Memory B cell (primary cell): ENCODE data around the gene TMEM74B.
A peak's percentile ranks its signal among the peaks of the same experiment; 100 is the strongest.

ENCODE experiments used
- ATAC-seq: fragments of 150-1000 bp; cut with Tn5 transposase; 2 replicates; pipeline ENCODE4 v1.10.0; 2021; ENCODE audit warnings: low read depth, mild to moderate bottlenecking, moderate library complexity
- DNase-seq, 2 donors: peaks; one replicate each; pipeline ENCODE4 v3.0.0; 2022; ENCODE audit warnings: low spot score in 2 of 2
- H3K27ac Mint-ChIP-seq: one replicate; pipeline ENCODE4 v1.8.0; 2022; ENCODE audit warnings: mild to moderate bottlenecking, moderate library complexity, mixed read lengths
- H3K27me3 Mint-ChIP-seq: one replicate; pipeline ENCODE4 v1.8.0; 2022; ENCODE audit warnings: mixed read lengths
- H3K36me3 Mint-ChIP-seq: one replicate; pipeline ENCODE4 v1.8.0; 2022; ENCODE audit warnings: mild to moderate bottlenecking, mixed read lengths
- H3K4me1 Mint-ChIP-seq: one replicate; pipeline ENCODE4 v1.8.0; 2022; ENCODE audit warnings: mixed read lengths
- H3K4me3 Mint-ChIP-seq: one replicate; pipeline ENCODE4 v1.8.0; 2022; ENCODE audit warnings: mild to moderate bottlenecking, moderate library complexity, mixed read lengths
- H3K9me3 Mint-ChIP-seq: one replicate; pipeline ENCODE4 v1.8.0; 2022; ENCODE audit warnings: mixed read lengths

The TMEM74B gene

GRCh38 chr20:1197801-1198200, 13.0 kb upstream of the TMEM74B start:
- peaks cover 3% of the 10 kb centered on the region for H3K9me3 Mint-ChIP-seq
- H3K4me3 Mint-ChIP-seq: no peak overlapping the region
- no peaks in the 10 kb centered on the region for H3K36me3 Mint-ChIP-seq
- no peak overlapping the region for H3K27ac Mint-ChIP-seq
- peaks cover 12% of the 10 kb centered on the region for H3K27me3 Mint-ChIP-seq
- H3K4me1 Mint-ChIP-seq: no peaks in the 10 kb centered on the region
- DNase-seq (no peak), ATAC-seq (no peak)

GRCh38 chr20:1196634-1197033, 11.9 kb upstream of the TMEM74B start:
- Mint-ChIP-seq H3K4me1 (no peaks in the 10 kb centered on the region), H3K27me3 (peaks cover 5% of the 10 kb centered on the region), H3K36me3 (no peaks in the 10 kb centered on the region), H3K9me3 (peaks cover 3% of the 10 kb centered on the region), H3K4me3 (no peak overlapping the region), H3K27ac (no peak overlapping the region)
- ATAC-seq (no peak), DNase-seq (no peak)

- no peak for DNase-seq
- H3K36me3 Mint-ChIP-seq: no peaks in the 10 kb centered on the region
- no peak overlapping the region for H3K4me3 Mint-ChIP-seq
Measured at GRCh38 chr20:1195226-1195625, 10.4 kb upstream of the TMEM74B start.

GRCh38 chr20:1191299-1191698, 6.5 kb upstream of the TMEM74B start:
- Mint-ChIP-seq H3K4me3 (no peak overlapping the region), H3K4me1 (no peaks in the 10 kb centered on the region), H3K36me3 (no peaks in the 10 kb centered on the region), H3K9me3 (peaks cover under 1% of the 10 kb centered on the region), H3K27me3 (peaks cover 10% of the 10 kb centered on the region), H3K27ac (no peak overlapping the region)
- ATAC-seq (no peak), DNase-seq (no peak)

More at GRCh38 chr20:1195226-1195625, 10.4 kb upstream of the TMEM74B start:
- H3K27ac Mint-ChIP-seq: no peak overlapping the region
- H3K27me3 Mint-ChIP-seq: peaks cover 4% of the 10 kb centered on the region
- no peaks in the 10 kb centered on the region for H3K4me1 Mint-ChIP-seq
- peaks cover 3% of the 10 kb centered on the region for H3K9me3 Mint-ChIP-seq
- ATAC-seq: no peak

GRCh38 chr20:1190847-1191246, 6.1 kb upstream of the TMEM74B start:
- Mint-ChIP-seq H3K4me3 (no peak overlapping the region), H3K27me3 (peaks cover 14% of the 10 kb centered on the region), H3K27ac (no peak overlapping the region), H3K4me1 (peaks cover 3% of the 10 kb centered on the region), H3K36me3 (no peaks in the 10 kb centered on the region), H3K9me3 (no peaks in the 10 kb centered on the region)
- ATAC-seq (no peak), DNase-seq (no peak)

- ATAC-seq (no peak), DNase-seq (no peak)
- Mint-ChIP-seq H3K4me3 (no peak overlapping the region), H3K4me1 (peaks cover 4% of the 10 kb centered on the region), H3K27ac (no peak overlapping the region), H3K9me3 (no peaks in the 10 kb centered on the region), H3K36me3 (no peaks in the 10 kb centered on the region), H3K27me3 (peaks cover 13% of the 10 kb centered on the region)
Measured at GRCh38 chr20:1189827-1190226, 5.0 kb upstream of the TMEM74B start.

- H3K4me1 Mint-ChIP-seq: peaks cover 9% of the 10 kb centered on the region
- no peak overlapping the region for H3K27ac Mint-ChIP-seq
- no peak overlapping the region for H3K4me3 Mint-ChIP-seq
- ATAC-seq: no peak
- no peaks in the 10 kb centered on the region for H3K9me3 Mint-ChIP-seq
- H3K36me3 Mint-ChIP-seq: no peaks in the 10 kb centered on the region
- DNase-seq: no peak
- H3K27me3 Mint-ChIP-seq: peaks cover 20% of the 10 kb centered on the region
Measured at GRCh38 chr20:1188347-1188746, 3.6 kb upstream of the TMEM74B start.

GRCh38 chr20:1187605-1188171, 2.9 kb upstream of the TMEM74B start:
- Mint-ChIP-seq H3K27ac (no peak overlapping the region), H3K4me1 (peaks cover 9% of the 10 kb centered on the region), H3K9me3 (no peaks in the 10 kb centered on the region), H3K36me3 (no peaks in the 10 kb centered on the region), H3K4me3 (no peak overlapping the region), H3K27me3 (peaks cover 21% of the 10 kb centered on the region)
- no peak for DNase-seq
- no peak for ATAC-seq

GRCh38 chr20:1186367-1186991, 1.7 kb upstream of the TMEM74B start:
- H3K36me3 Mint-ChIP-seq: no peaks in the 10 kb centered on the region
- no peak for ATAC-seq
- no peaks in the 10 kb centered on the region for H3K9me3 Mint-ChIP-seq
- peak overlapping the region; percentile 74 for H3K4me3 Mint-ChIP-seq
- DNase-seq: no peak
- peaks cover 15% of the 10 kb centered on the region for H3K4me1 Mint-ChIP-seq
- no peak overlapping the region for H3K27ac Mint-ChIP-seq
- peaks cover 21% of the 10 kb centered on the region for H3K27me3 Mint-ChIP-seq

- no peaks in the 10 kb centered on the region for H3K9me3 Mint-ChIP-seq
- H3K36me3 Mint-ChIP-seq: no peaks in the 10 kb centered on the region
- H3K27me3 Mint-ChIP-seq: peaks cover 21% of the 10 kb centered on the region
- peaks cover 15% of the 10 kb centered on the region for H3K4me1 Mint-ChIP-seq
- no peak overlapping the region for H3K27ac Mint-ChIP-seq
- ATAC-seq (peak; percentile 66), DNase-seq (peak; percentile 14 to 33)
- H3K4me3 Mint-ChIP-seq: peak overlapping the region; percentile 74
Measured at GRCh38 chr20:1185790-1186334, 1.1 kb upstream of the TMEM74B start.

- Mint-ChIP-seq H3K27ac (no peak overlapping the region), H3K4me3 (no peak overlapping the region), H3K36me3 (no peaks in the 10 kb centered on the region), H3K9me3 (no peaks in the 10 kb centered on the region), H3K27me3 (peaks cover 21% of the 10 kb centered on the region), H3K4me1 (peaks cover 15% of the 10 kb centered on the region)
- ATAC-seq (peak; percentile 29), DNase-seq (no peak)
Measured at GRCh38 chr20:1185316-1185741, 548 bp upstream of the TMEM74B start.

GRCh38 chr20:1184260-1184637, 532 bp downstream of the TMEM74B start:
- no peak for ATAC-seq

GRCh38 chr20:1183153-1183552, 1.6 kb downstream of the TMEM74B start:
- peaks cover 12% of the 10 kb centered on the region for H3K27me3 Mint-ChIP-seq
- H3K27ac Mint-ChIP-seq: no peak overlapping the region
- H3K36me3 Mint-ChIP-seq: no peaks in the 10 kb centered on the region
- no peaks in the 10 kb centered on the region for H3K9me3 Mint-ChIP-seq
- ATAC-seq (no peak), DNase-seq (no peak)
- peaks cover 15% of the 10 kb centered on the region for H3K4me1 Mint-ChIP-seq
- no peak overlapping the region for H3K4me3 Mint-ChIP-seq

More at GRCh38 chr20:1184260-1184637, 532 bp downstream of the TMEM74B start:
- peaks cover 15% of the 10 kb centered on the region for H3K4me1 Mint-ChIP-seq
- no peaks in the 10 kb centered on the region for H3K36me3 Mint-ChIP-seq
- DNase-seq: no peak
- H3K27ac Mint-ChIP-seq: no peak overlapping the region
- peaks cover 15% of the 10 kb centered on the region for H3K27me3 Mint-ChIP-seq
- H3K9me3 Mint-ChIP-seq: no peaks in the 10 kb centered on the region
- peak overlapping the region; percentile 62 for H3K4me3 Mint-ChIP-seq

- Mint-ChIP-seq H3K27ac (no peak overlapping the region), H3K27me3 (peaks cover 12% of the 10 kb centered on the region), H3K9me3 (no peaks in the 10 kb centered on the region), H3K36me3 (peaks cover 2% of the 10 kb centered on the region), H3K4me1 (peaks cover 15% of the 10 kb centered on the region), H3K4me3 (no peak overlapping the region)
- ATAC-seq (no peak), DNase-seq (no peak)
Measured at GRCh38 chr20:1182106-1182505, 2.7 kb downstream of the TMEM74B start.

GRCh38 chr20:1180949-1181348, 3.8 kb downstream of the TMEM74B start:
- H3K4me3 Mint-ChIP-seq: no peak overlapping the region
- H3K4me1 Mint-ChIP-seq: peaks cover 13% of the 10 kb centered on the region
- ATAC-seq: no peak
- H3K9me3 Mint-ChIP-seq: no peaks in the 10 kb centered on the region
- no peak overlapping the region for H3K27ac Mint-ChIP-seq
- peaks cover 9% of the 10 kb centered on the region for H3K27me3 Mint-ChIP-seq
- no peak for DNase-seq
- H3K36me3 Mint-ChIP-seq: peaks cover 6% of the 10 kb centered on the region
